ENCODE measurements around the gene PIP5K1B. TPM values are rescaled to one million over a fixed set of nuclear protein-coding genes. Genes with fewer than 3 reads are reported as not detected.

Gene PIP5K1B
- total RNA-seq, 4 donors from 2014 or later, result 1.2 to 2.6 (median 2.0) TPM

GRCh38 chr9:68800836-68801235, 95.8 kb downstream of the PIP5K1B start:
- H3K4me3 ChIP-seq, result no peak overlapping the region
- ATAC-seq (no peak), DNase-seq (no peak)
- no peaks in the 10 kb centered on the region for H3K36me3 ChIP-seq
- intact Hi-C loops (cut with DNase I; ENCODE audit: low total_unique reads) (no loop called here), in situ Hi-C loops (cut with MboI; ENCODE audit: low sequenced_read_pairs in 4 of 4) (no loop called here)
- H3K27me3 ChIP-seq, result no peaks in the 10 kb centered on the region
- H3K9me3 ChIP-seq, result no peaks in the 10 kb centered on the region
- H3K27ac ChIP-seq, result no peak overlapping the region
- TF ChIP-seq CTCF (IDR thresholded peaks at IDR 0.05 in 4 of 5, conservative IDR thresholded peaks at IDR 0.05 in 1 of 5) (no peak), POLR2A (IDR thresholded peaks at IDR 0.05) (no peak)
- H3K4me1 ChIP-seq, result peaks cover 10% of the 10 kb centered on the region in 2 donors

- in situ Hi-C loops (cut with MboI; ENCODE audit: low sequenced_read_pairs in 4 of 4), result no loop called here
- Histone ChIP-seq H3K27me3 (no peaks in the 10 kb centered on the region), H3K4me3 (no peak overlapping the region), H3K9me3 (no peaks in the 10 kb centered on the region), H3K27ac (no peak overlapping the region), H3K36me3 (no peaks in the 10 kb centered on the region), H3K4me1 (peaks cover 10 to 15% of the 10 kb centered on the region in 2 donors)
- DNase-seq, result no peak
- TF ChIP-seq POLR2A (IDR thresholded peaks at IDR 0.05) (no peak), CTCF (IDR thresholded peaks at IDR 0.05 in 4 of 5, conservative IDR thresholded peaks at IDR 0.05 in 1 of 5) (no peak)
- intact Hi-C loops (cut with DNase I; ENCODE audit: low total_unique reads), result no loop called here
- no peak for ATAC-seq
Measured at GRCh38 chr9:68802525-68803015, 97.5 kb downstream of the PIP5K1B start.

- Histone ChIP-seq H3K27ac (peak overlapping the region in 3 of 4 donors; percentile 31 to 46 (median 45)), H3K27me3 (no peaks in the 10 kb centered on the region), H3K9me3 (no peaks in the 10 kb centered on the region), H3K4me1 (peaks cover 10 to 15% of the 10 kb centered on the region in 2 donors), H3K36me3 (no peaks in the 10 kb centered on the region), H3K4me3 (no peak overlapping the region)
- DNase-seq (peak in 1 of 2 donors; percentile 16), ATAC-seq (peak; percentile 74 to 88)
- no peak for TF ChIP-seq CTCF (IDR thresholded peaks at IDR 0.05 in 4 of 5, conservative IDR thresholded peaks at IDR 0.05 in 1 of 5)
- intact Hi-C loops (cut with DNase I; ENCODE audit: low total_unique reads), result no loop called here
- in situ Hi-C loops (cut with MboI; ENCODE audit: low sequenced_read_pairs in 4 of 4), result no loop called here
Measured at GRCh38 chr9:68804911-68805889, 100.2 kb downstream of the PIP5K1B start.

GRCh38 chr9:68805890-68806517, 101.0 kb downstream of the PIP5K1B start:
- no peaks in the 10 kb centered on the region for H3K9me3 ChIP-seq
- H3K27me3 ChIP-seq, result no peaks in the 10 kb centered on the region
- peak overlapping the region in 3 of 4 donors; percentile 31 to 46 (median 45) for H3K27ac ChIP-seq
- peaks cover 10 to 15% of the 10 kb centered on the region in 2 donors for H3K4me1 ChIP-seq
- ATAC-seq (peak in 1 of 2 donors; percentile 40), DNase-seq (no peak)
- H3K4me3 ChIP-seq, result no peak overlapping the region
- no peaks in the 10 kb centered on the region for H3K36me3 ChIP-seq
- in situ Hi-C loops (cut with MboI; ENCODE audit: low sequenced_read_pairs in 4 of 4), result no loop called here
- no peak for TF ChIP-seq POLR2A (IDR thresholded peaks at IDR 0.05)
- no peak for TF ChIP-seq CTCF (IDR thresholded peaks at IDR 0.05 in 4 of 5, conservative IDR thresholded peaks at IDR 0.05 in 1 of 5)
- intact Hi-C loops (cut with DNase I; ENCODE audit: low total_unique reads), result no loop called here
